ENCODE data around the gene SYNRG.

- no peak for TF ChIP-seq CTCF (IDR thresholded peaks at IDR 0.05)
- TF ChIP-seq POLR2AphosphoS5 (IDR thresholded peaks at IDR 0.05), result no peak
- TF ChIP-seq POLR2A (IDR thresholded peaks at IDR 0.05), result no peak
Measured at GRCh38 chr17:37470181-37470580, 139.0 kb downstream of the SYNRG start.
